SK-N-DZ (cell line): ENCODE data around the gene CUL9. TPM values are rescaled to one million over a fixed set of nuclear protein-coding genes. Genes with fewer than 3 reads are reported as not detected.
"Not testable (repeated sequence)": the region's sequence is repeated elsewhere in the genome, so short reads cannot be mapped to it uniquely, and the experiment has no call there.

Experiments used
- DNase-seq: peaks from one replicate; pipeline ENCODE4 v3.0.0-alpha.2; 2015; ENCODE audit warnings: low spot score
- polyA plus RNA-seq, 2 experiments: library from polyadenylated mRNA; depleted of rRNA; stranded (reverse); fragments of >200 nt; gene quantifications; 2 replicates each; pipeline ENCODE4 v1.2.3, GENCODE V29; 2014

Gene CUL9
- polyA plus RNA-seq (2014; cell fraction: cytosol; rRNA removed) = 21.3 and 21.6 TPM in 2 replicates
- 224 and 250 TPM in 2 replicates for polyA plus RNA-seq (2014; cell fraction: nucleus; rRNA removed)

DNA sequence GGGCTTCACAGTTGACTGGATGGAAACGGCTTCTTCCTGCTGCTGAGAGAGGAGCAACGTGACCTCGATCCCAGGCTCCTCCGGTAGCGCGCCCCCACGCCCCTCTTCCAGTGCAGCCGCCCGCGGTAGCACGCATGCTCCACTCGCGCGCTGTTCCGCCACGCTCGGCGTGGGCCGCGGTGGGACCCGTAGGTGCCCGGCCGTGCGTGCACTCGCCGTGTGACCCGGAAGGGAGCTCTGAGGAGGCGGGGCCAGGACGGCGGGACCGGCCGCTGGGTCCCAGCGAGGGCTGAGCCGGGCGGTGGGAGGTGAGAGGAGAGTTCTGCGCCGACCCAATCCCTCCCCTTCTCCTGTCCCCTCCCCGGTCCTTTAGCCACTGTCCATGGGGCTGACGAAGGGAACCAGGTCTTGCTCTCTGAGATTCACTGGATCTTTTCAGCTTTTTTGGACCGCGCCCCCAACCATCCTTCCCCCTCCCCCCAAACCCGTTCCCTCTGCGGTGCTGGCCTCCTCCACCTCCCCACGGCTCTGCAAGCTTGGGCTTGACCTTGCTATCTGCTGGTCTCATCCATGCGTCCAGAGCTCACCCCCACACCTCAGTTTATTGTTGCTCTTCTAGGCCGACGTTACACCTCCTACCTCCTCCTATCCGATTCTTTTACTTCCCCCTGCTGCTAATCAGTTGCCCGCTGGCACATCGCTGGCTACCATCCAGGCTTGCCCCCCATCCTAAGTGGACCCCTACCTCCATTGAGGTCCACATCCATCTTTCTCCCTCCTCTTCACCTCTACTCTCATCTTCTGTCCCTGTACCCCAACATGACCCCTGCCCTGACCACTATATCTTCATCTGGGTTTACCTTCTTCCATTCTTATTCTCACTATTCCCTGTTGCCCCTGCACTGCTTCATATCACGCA lies at the start of gene CUL9:
TSS of gene CUL9 (plus strand) at position 255 of the 919 bp plus-strand sequence. CDS start 2,115 bp downstream, outside the sequence.
- peak; percentile 83 for DNase-seq

DNA sequence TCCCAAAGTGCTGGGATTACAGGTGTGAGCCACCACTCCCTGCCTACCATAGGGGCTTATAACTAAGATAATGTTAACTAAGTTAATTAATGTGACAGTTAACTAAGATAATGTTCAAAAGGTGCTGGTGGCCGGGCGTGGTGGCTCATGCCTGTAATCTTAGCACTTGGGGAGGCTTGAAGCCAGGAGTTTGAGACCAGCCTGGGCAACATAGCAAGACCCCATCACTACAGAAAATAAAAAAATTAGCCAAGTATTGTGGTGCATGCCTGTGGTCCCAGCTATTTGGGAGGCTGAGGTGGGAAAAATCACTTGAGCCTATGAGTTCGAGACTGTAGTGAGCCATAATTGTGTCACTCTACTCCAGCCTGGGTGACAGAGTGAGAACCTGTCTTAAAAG lies 43.7 kb upstream of the CUL9 start:
- no peak for DNase-seq

DNA sequence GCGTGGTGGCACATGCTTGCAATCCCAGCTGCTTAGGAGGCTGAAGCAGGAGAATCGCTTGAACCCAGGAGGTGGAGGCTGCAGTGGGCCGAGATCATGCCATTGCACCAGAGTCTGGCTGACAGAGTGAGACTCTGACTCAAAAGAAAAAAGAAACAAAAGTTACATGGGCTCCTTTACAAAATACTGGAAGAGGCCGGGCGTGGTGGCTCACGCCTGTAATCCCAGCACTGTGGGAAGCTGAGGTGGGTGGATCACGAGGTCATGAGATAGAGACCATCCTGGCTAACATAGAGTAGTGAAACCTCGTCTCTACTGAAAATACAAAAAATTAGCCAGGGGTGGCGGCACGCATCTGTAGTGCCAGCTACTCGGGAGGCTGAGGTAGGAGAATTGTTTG lies 42.0 kb upstream of the CUL9 start:
- DNase-seq = not testable (repeated sequence)

DNA sequence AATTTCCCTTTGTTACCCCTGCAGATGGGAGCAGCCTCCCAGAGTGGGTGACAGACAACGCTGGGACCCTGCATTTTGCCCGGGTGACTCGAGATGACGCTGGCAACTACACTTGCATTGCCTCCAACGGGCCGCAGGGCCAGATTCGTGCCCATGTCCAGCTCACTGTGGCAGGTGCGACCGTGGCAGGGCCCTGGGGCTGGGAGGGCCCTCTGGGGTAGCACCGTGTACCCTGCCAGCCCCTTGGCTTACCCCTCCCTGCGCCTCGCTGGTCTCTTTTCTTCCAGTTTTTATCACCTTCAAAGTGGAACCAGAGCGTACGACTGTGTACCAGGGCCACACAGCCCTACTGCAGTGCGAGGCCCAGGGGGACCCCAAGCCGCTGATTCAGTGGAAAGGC lies 40.4 kb upstream of the CUL9 start:
- no peak for DNase-seq

DNA sequence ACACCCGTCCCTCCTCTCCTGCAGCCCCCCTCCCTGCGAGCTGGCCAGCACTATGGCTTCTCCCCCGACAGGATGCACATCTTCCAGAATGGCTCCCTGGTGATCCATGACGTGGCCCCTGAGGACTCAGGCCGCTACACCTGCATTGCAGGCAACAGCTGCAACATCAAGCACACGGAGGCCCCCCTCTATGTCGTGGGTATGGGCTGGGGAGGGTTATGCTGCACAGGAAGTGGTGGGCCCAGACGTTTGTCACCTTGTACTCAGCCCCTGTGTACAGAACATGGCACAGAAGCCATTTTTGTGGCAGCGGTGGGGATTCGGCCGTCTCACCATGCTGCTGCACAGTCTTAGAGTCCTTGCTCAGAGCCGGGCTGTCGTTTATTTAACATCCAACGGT lies 39.9 kb upstream of the CUL9 start:
- DNase-seq = no peak

DNA sequence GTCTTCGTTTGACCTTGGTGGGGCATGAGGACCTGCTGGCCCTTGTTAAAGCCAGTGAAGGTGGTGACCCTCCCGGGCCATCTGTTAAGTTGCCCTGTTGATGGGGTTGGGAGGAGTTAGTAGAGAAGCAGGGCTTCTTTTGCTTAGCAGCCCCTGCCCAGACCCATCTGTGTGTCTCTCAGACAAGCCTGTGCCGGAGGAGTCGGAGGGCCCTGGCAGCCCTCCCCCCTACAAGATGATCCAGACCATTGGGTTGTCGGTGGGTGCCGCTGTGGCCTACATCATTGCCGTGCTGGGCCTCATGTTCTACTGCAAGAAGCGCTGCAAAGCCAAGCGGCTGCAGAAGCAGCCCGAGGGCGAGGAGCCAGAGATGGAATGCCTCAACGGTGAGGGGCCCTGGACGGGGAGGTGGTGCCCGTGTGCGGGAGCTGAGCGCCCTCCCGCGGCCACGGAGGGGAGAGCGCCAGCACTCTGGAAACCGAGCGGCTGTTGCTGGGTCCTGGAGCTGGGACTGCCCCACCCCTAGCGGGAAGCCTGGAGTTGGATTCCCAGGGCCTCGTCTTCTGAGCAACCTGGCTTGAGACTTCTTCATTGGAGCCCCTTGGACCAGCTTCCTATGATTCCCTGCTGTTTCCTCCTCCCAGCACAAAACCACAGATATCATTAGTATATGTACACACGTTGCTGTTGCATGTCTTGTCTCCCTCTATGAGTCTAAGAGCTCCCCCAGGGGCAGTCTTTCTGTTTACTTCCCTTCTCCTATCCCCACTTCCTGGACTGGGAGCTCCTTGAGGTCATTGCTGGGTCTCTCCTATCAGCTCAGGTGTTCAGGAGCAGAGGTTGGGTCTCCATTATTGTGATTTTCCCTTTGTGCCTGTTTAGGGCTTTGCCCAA lies 38.5 kb upstream of the CUL9 start:
- DNase-seq = peak; percentile 84

DNA sequence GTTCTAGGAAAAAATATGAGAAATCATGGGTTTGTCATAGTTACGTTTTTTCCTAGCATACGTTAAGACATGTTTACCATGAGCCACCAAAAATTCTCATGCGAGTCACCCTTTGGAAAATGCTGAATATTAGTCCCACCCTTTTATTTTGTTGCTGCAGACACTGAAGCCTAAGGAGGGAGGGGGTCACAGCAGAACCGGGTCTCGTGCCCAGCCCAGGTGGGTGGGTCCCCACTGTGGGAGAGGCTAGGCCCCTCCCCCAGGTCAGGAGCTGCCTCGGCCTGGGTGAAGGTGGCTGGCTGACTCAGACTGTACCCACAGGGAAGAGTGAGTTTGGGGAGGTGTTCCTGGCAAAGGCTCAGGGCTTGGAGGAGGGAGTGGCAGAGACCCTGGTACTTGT lies 37.1 kb upstream of the CUL9 start:
- no peak for DNase-seq

DNA sequence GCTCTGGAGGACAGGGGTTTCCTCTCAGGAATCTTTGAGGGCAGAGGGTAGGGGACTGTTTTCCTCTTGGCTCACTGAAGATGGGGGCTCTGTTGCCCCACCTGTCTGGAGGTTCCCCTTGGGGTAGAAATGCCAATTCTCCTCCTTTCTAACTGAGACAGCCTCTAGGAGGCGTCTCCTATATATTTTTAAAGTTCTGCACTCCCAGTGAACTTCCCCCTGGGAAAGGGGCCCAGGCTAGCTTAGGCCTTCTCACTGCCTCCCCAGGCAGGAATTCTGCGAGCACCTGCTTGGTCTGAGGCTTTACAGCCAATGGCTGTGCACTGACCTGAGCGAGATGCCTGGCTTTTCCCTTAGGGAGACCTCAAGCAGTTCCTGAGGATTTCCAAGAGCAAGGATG lies 35.7 kb upstream of the CUL9 start:
- DNase-seq = no peak

DNA sequence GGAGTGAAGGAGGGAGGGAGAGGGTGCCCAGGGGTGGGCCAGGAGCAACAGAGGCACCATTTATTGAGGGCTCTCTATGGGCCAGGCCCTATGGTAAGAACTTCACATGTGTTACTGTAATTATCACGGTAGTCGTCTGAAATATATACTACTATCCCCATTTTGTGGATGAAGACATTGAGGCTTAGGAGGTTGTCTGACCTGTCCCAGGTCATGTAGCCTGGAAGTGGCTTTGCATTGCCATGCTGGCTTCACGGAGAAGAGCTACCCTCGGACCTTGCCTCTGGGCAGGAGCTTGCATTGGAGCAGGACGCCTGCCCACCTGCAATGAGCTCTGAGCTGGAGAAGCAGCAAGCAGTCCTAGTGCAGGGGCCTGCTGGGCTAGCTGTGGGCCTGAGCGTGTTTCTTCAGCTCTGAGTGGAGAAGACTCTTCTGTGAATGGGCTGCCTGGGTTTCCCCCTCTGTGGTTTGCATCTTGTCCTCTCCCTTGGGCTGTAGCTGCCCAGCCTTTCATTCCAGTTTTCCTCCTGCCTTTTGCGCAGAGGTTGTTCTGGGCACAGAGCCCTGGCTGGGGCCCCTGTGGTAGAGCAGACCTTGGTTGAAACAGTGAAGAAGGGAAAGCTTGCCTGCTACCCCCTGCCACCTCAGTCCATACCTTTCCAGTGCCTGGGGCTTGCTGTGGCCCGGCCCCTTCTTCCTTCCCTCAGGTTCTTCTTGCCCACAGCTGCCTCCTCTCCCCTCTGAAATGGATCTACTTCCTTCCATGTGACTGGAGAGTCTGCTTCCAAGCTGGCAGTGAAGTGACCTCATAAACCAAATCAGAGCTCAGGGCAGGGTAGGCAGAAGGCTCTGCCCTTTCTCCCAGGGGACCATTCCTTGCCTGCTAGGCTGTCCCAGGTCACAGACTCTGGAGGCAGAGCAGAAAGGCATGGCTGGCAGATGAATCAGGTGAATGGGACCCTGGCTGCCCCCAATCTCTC lies 35.0 kb upstream of the CUL9 start:
- no peak for DNase-seq

DNA sequence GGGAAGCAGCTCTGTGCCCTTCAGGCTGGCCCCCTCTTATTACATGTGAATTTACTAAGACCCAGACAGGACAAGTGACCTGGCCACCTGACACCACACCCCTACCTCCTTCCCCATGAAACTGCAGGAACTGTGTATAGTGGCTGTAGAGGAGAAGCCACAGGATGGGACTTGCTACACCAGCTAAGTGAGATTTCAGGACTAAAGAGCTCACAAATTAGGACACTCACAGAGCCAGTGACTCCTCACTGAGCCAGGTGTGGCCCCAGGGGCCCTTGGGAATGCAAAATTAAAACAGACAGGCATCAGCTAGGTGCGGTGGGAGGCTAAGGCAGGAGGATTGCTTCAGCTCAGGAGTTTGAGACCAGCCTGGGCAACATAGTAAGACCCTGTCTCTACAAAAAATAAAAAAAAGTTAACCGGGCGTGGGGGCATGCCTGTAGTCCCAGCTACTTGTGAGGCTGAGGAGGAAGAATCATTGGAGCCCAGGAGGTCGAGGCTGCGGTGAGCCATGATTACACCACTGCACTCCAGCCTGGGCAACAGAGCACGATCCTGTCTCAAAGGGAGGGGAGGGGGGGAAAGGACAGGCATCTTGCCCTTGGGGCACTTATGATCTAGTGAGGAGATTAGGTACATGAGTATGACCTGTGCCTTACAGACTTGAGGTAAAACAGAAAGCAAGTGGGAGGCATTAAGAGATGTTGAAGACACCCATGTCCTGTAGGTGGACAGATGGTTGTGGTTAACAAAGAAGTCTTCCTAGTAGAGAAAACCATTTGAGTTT lies 34.1 kb upstream of the CUL9 start:
- DNase-seq = no peak

DNA sequence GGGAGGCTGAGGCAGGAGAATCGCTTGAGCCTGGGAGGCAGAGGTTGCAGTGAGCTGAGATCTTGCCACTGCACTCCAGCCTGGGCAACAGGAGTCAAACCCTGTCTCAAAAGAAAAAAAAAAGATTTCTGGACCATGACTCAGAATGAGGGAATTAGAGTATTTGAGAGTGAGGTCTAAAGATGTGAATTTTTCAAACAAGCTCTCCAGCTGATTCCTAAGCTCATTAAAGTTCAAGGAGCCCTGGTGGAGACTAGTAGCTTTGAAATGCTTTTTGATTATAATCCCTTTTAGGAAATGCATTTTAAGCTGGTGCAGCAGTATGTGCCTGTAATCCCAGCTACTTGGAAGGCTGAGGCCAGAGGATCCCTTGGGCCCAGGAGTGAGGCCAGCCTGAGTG lies 32.7 kb upstream of the CUL9 start:
- no peak for DNase-seq

DNA sequence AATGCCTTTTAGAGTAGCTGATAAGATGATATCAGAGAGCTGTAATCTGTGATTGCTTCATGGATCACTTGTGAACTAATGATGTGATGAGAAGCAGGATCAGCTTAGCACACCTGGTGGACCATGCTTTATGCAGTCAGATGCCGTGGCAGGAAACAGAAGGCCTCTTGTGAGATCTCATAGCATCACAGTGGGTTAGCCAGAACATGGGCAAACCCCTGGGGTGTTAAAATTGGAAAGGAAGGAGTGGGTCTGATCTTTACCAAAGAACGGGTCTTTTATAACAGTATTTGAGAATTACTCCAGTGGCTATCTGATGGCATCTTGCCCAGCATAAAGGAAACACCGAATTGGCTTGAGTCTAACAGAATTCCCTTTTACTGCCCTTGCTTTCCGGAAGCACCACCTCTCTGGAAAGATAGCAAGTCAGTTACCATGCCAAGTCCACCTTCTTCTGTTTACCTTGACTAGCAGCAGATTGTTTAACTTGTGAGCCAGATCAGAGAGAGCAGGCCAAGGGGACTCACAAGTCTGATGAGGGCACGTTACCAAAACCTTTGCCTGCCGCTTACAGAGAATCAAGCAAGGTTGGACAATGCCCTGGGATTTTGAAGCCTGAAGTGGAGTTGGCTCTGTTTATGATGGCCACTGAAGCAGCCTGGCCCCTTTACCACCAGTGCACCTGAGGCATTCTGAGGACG lies 31.8 kb upstream of the CUL9 start:
- DNase-seq = no peak

DNA sequence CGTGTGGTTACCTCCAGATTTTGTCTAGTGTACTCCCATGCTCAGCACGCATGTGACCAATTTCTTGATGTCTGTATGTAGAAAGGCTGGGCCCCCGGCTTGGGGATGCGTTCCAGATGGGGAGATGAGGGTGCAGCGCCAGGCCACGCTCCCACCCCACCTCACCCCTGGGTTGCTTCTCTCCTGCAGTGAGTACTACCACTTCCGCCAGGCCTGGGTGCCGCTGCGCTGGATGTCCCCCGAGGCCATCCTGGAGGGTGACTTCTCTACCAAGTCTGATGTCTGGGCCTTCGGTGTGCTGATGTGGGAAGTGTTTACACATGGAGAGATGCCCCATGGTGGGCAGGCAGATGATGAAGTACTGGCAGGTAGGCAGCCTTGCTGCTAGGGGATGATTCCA lies 22.4 kb upstream of the CUL9 start:
- DNase-seq = no peak

DNA sequence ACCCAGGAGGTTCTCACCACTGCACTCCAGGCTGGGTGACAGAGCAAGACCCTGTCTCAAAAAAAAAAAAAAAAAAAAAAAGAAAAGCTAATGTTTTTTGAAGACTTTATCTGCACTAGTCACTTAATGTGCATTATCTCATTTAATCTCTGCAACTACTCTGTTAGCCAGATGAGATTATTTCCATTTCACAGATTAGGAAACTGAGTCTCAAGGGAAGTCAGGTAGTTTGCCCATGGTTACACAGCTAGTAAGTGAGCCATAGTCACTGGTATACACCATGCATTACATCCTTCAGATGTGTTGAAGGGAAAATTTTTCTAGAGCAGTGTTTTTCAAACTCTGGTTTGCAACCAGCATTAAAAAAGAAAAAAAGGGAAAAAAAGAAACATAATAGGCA lies 18.1 kb upstream of the CUL9 start:
- DNase-seq = no peak

DNA sequence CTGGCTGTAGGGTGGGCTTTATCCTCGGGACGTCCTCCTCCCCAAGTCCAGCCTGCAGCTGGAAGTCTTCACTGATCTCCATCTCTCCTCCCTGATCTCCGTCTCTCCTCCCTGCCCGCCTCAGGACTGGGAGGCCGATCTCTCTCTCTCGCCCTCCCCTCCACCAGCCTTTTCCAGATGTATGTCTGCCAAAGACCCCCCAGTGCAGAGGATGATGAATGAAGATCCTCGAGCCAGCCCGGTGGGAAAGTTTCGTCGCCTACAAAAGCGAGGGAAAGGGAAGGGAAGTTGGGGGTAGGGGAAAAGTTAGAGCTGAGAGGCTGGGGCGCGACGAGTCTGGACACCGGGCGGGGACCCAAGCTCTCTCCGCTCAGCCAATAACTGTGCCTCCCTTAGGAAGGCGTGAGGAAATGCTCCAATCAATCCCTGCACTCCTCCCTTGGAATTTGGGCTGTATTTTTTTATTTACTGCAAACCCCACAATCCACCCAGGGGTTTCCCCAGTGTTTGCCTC lies 11.5 kb upstream of the CUL9 start:
- no peak for DNase-seq

DNA sequence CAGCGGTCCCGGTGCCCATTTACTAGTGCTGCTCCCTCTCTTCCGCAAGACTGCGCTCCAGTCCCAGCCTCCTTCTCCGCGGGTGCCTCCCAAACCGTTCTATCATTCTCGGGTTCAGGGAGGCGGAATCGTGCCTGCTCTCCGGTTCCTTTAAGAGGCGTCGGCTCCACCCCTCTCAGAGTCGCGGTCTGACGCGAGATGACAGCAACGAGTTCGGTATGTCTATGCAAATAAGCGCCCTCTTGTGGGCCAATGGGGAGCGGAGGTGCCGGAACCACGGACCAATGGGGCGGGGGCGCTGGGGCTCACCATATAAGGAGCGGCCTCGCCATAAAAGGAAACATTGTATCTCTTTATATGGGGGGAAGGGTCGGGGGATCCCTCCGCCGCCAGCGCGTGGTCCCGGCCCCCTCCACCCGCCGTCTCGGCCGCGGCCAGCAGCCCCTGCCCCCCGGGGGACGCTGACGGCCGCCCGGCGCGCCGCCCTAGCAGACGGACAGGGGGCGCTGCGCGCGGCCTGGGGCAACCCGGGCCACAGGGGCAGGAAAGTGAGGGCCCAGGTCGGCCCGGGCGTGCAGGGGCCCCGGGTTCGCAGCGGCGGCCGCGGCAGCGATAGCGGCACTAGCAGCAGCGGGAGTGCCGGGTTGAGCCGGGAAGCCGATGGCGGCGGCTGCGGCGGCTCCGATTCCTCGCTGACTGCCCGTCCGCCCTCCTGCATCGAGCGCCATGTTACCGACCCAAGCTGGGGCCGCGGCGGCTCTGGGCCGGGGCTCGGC lies 10.9 kb upstream of the CUL9 start, which contains the start of gene SRF:
TSS of gene SRF (plus strand) at position 339 of the 776 bp plus-strand sequence. CDS start at position 727, 388 bp downstream.
- DNase-seq = peak; percentile 99

DNA sequence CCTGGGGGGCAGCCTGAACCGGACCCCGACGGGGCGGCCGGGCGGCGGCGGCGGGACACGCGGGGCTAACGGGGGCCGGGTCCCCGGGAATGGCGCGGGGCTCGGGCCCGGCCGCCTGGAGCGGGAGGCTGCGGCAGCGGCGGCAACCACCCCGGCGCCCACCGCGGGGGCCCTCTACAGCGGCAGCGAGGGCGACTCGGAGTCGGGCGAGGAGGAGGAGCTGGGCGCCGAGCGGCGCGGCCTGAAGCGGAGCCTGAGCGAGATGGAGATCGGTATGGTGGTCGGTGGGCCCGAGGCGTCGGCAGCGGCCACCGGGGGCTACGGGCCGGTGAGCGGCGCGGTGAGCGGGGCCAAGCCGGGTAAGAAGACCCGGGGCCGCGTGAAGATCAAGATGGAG lies 10.3 kb upstream of the CUL9 start:
- no peak for DNase-seq
